Transverse colon (tissue), 4 donors: Measurements from ENCODE around the gene PTPN4.

Experiments used
- EP300 ChIP-seq: sonication (generic); formaldehyde crosslinking; IDR thresholded peaks from one replicate; pipeline ENCODE4 v1.6.1; 2017; ENCODE audit warnings: antibody characterized with exemption, low read depth
- POLR2A ChIP-seq: fragments of 450-650 bp; IDR thresholded peaks from one replicate; pipeline ENCODE4 v1.6.1; 2016; ENCODE audit warnings: antibody characterized with exemption, mild to moderate bottlenecking, moderate library complexity
- POLR2AphosphoS5 ChIP-seq, 3 donors: sonication (generic); formaldehyde crosslinking; IDR thresholded peaks; one replicate each; pipeline ENCODE4 v1.6.1; 2016; ENCODE audit warnings: antibody characterized with exemption in 3 of 3
- TF ChIP-seq, protein P1 (sequence below), 5 experiments: fragments of 200-600 bp in 3 of 5; fragments of 450-650 bp in 2 of 5; sonication (generic) in 3 of 5; IDR thresholded peaks; 1 replicate in 2 of 5; 2 replicates in 3 of 5; pipeline ENCODE4 v1.5.1; 2016 to 2017; ENCODE audit warnings: antibody characterized with exemption in 5 of 5, inconsistent platforms in 3 of 5, mild to moderate bottlenecking in 2 of 5, moderate library complexity in 1 of 5

DNA sequence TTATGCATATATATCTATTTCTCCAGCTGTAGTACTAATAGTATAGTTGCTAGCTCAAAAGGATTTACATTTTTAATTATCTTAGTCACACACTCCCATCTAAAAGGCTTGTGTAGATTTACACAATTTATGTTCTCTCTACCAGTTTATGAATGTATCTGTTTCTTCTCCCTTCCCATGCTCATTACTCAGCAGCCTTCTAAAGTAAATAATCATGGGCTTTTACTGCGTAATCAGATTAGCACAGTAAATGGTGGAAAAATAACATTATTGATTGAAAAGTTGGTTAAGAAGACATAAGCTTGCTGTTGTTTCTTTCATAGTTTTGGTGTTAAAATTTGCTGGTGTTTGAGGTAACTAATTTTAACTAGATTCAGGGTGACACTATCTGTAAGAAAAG, 81.8 kb downstream of the PTPN4 start:
- TF ChIP-seq, protein P1, sequence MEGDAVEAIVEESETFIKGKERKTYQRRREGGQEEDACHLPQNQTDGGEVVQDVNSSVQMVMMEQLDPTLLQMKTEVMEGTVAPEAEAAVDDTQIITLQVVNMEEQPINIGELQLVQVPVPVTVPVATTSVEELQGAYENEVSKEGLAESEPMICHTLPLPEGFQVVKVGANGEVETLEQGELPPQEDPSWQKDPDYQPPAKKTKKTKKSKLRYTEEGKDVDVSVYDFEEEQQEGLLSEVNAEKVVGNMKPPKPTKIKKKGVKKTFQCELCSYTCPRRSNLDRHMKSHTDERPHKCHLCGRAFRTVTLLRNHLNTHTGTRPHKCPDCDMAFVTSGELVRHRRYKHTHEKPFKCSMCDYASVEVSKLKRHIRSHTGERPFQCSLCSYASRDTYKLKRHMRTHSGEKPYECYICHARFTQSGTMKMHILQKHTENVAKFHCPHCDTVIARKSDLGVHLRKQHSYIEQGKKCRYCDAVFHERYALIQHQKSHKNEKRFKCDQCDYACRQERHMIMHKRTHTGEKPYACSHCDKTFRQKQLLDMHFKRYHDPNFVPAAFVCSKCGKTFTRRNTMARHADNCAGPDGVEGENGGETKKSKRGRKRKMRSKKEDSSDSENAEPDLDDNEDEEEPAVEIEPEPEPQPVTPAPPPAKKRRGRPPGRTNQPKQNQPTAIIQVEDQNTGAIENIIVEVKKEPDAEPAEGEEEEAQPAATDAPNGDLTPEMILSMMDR (IDR thresholded peaks at IDR 0.05): no peak
- TF ChIP-seq POLR2AphosphoS5 (IDR thresholded peaks at IDR 0.05): no peak
- TF ChIP-seq EP300: no peak
- TF ChIP-seq POLR2A: no peak
